Transverse colon (tissue), 3 donors: ENCODE results near the gene P3H2.

Experiments
- CTCF ChIP-seq, 5 experiments: fragments of 200-600 bp in 3 of 5; fragments of 450-650 bp in 2 of 5; sonication (generic) in 3 of 5; IDR thresholded peaks; 1 replicate in 2 of 5; 2 replicates in 3 of 5; pipeline ENCODE4 v1.5.1; 2016 to 2017; ENCODE audit warnings: antibody characterized with exemption in 5 of 5, inconsistent platforms in 3 of 5, mild to moderate bottlenecking in 2 of 5, moderate library complexity in 1 of 5
- POLR2A ChIP-seq: fragments of 450-650 bp; IDR thresholded peaks from one replicate; pipeline ENCODE4 v1.6.1; 2016; ENCODE audit warnings: antibody characterized with exemption, mild to moderate bottlenecking, moderate library complexity

- TF ChIP-seq POLR2A (no peak), CTCF (IDR thresholded peaks at IDR 0.05) (no peak)
Observed at GRCh38 chr3:190055773-190056172, 64.9 kb downstream of the P3H2 start.
